ENCODE results near the gene ITGA3.

The ITGA3 gene

GRCh38 chr17:50129728-50130558, 74.0 kb downstream of the ITGA3 start, which contains the start of gene SAMD14:
TSS of gene SAMD14 (minus strand) at chr17:50130160. CDS start at chr17:50124959, 5,201 bp downstream.
- peak; percentile 86 for DNase-seq (ENCODE audit: low spot score)

GRCh38 chr17:50130559-50131305, 74.8 kb downstream of the ITGA3 start:
- no peak for DNase-seq (ENCODE audit: low spot score)

- no peak for DNase-seq (ENCODE audit: low spot score)
These were observed 76.3 kb downstream of the ITGA3 start for GRCh38 chr17:50132104-50132794.

- peak; percentile 92 for DNase-seq (ENCODE audit: low spot score)
These were observed 77.3 kb downstream of the ITGA3 start for GRCh38 chr17:50133028-50133768.

GRCh38 chr17:50133769-50134099, 77.8 kb downstream of the ITGA3 start:
- DNase-seq (ENCODE audit: low spot score) = no peak

- peak; percentile 60 for DNase-seq (ENCODE audit: low spot score)
These were observed 78.5 kb downstream of the ITGA3 start for GRCh38 chr17:50134206-50135110.

GRCh38 chr17:50135316-50136095, 79.6 kb downstream of the ITGA3 start:
- DNase-seq (ENCODE audit: low spot score) = no peak

- DNase-seq (ENCODE audit: low spot score) = no peak
These were observed 80.3 kb downstream of the ITGA3 start for GRCh38 chr17:50136096-50136687.

- DNase-seq (ENCODE audit: low spot score) = no peak
These were observed 81.1 kb downstream of the ITGA3 start for GRCh38 chr17:50137042-50137441.

- DNase-seq (ENCODE audit: low spot score) = no peak
These were observed 83.4 kb downstream of the ITGA3 start for GRCh38 chr17:50139185-50139783.
